Hepatocyte (in vitro differentiated cells): Measurements from ENCODE around the gene ADGRF1.

Experiments used
- EZH2 ChIP-seq: fragments of 200-600 bp; sonication (generic); IDR thresholded peaks from 2 replicates; pipeline ENCODE4 v1.6.1; 2016; ENCODE audit warnings: antibody characterized with exemption, mild to moderate bottlenecking, borderline replicate concordance
- EZH2phosphoT487 ChIP-seq: fragments of 200-600 bp; sonication (generic); IDR thresholded peaks from one replicate; pipeline ENCODE4 v1.6.1; 2018; ENCODE audit warnings: antibody characterized with exemption, mild to moderate bottlenecking, low read depth, moderate library complexity; ENCODE audit not compliant: unreplicated experiment, severe bottlenecking
- TF ChIP-seq, protein P1 (sequence below): fragments of 200-600 bp; sonication (generic); IDR thresholded peaks from 2 replicates; pipeline ENCODE4 v1.5.1; 2016; ENCODE audit warnings: antibody characterized with exemption, mild to moderate bottlenecking; ENCODE audit not compliant: poor library complexity

DNA sequence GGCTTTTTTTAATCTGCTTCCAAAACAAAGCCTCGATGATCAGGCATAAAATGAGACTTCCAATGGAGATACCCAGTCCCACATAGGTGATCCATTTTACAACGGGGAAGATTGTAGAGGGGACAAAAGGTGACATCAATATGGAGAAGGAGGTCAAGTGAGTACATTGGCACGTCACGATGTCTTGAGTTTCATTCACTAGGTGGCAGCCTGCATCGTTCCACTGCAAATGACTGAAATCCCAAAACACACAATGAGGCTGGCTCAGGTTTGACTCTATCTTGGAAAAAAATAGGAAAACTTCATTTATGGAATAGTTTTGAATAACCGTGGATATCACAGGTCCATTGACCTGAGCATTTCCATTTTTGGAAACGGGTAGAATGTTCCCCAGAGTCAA is 32.5 kb downstream of the ADGRF1 start:
- TF ChIP-seq, protein P1, sequence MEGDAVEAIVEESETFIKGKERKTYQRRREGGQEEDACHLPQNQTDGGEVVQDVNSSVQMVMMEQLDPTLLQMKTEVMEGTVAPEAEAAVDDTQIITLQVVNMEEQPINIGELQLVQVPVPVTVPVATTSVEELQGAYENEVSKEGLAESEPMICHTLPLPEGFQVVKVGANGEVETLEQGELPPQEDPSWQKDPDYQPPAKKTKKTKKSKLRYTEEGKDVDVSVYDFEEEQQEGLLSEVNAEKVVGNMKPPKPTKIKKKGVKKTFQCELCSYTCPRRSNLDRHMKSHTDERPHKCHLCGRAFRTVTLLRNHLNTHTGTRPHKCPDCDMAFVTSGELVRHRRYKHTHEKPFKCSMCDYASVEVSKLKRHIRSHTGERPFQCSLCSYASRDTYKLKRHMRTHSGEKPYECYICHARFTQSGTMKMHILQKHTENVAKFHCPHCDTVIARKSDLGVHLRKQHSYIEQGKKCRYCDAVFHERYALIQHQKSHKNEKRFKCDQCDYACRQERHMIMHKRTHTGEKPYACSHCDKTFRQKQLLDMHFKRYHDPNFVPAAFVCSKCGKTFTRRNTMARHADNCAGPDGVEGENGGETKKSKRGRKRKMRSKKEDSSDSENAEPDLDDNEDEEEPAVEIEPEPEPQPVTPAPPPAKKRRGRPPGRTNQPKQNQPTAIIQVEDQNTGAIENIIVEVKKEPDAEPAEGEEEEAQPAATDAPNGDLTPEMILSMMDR, result no peak
- TF ChIP-seq EZH2, result no peak
- TF ChIP-seq EZH2phosphoT487, result no peak
